Activated CD4-positive, alpha-beta T cell treated with anti-CD3 and anti-CD28 coated beads, Interleukin-2, amount 50 U/mL, for 24 hours (primary cell): ENCODE results near the gene GLCE.

Experiments used
- DNase-seq, 2 donors: peaks; one replicate each; pipeline ENCODE4 v3.0.0-alpha.2; 2020; ENCODE audit warnings: low read depth in 1 of 2, low spot score in 1 of 2

Gene GLCE

GRCh38 chr15:69200832-69201745 is 40.7 kb downstream of the GLCE start:
- DNase-seq, result no peak

DNA sequence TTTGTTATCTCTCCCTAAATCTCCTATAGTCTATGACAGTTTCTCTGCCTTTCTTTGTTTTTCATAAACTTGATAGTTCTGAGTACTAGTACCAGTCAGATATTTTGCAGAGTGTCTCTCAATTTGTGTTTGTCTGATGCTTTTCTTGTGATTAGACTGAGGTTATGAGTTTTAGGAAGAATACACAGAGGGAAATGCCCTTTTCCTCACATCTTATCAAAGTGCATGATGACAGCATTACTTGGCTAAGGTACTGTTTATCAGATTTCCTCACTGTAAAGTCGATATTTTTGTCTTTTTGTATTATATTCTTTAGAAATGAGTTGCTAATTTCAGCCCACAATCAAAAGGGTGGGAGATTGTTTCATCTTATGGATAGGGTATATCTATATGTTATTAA is 45.6 kb downstream of the GLCE start:
- no peak for DNase-seq

- no peak for DNase-seq
Measured at GRCh38 chr15:69209661-69210060, 49.2 kb downstream of the GLCE start.

GRCh38 chr15:69210574-69210973 is 50.1 kb downstream of the GLCE start:
- no peak for DNase-seq

DNA sequence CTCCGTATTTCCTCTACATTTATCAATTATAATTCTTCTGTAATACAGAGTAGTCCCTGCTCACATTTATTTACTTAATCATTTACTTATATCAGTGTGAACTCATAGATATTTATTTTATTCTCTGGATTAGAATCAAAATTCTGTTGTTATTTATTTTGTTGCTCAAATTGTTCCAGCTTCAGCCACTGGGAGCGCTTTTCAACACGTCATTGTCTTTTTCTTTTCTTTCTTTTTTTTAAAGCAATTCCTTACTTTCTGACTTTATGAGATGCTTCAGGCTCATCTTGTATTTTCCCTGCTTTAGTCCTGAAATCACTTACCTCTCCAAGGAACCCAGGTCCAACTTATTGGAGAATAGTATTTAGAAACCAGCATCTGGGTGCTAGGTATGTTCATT is 53.4 kb downstream of the GLCE start:
- DNase-seq, result no peak

DNA sequence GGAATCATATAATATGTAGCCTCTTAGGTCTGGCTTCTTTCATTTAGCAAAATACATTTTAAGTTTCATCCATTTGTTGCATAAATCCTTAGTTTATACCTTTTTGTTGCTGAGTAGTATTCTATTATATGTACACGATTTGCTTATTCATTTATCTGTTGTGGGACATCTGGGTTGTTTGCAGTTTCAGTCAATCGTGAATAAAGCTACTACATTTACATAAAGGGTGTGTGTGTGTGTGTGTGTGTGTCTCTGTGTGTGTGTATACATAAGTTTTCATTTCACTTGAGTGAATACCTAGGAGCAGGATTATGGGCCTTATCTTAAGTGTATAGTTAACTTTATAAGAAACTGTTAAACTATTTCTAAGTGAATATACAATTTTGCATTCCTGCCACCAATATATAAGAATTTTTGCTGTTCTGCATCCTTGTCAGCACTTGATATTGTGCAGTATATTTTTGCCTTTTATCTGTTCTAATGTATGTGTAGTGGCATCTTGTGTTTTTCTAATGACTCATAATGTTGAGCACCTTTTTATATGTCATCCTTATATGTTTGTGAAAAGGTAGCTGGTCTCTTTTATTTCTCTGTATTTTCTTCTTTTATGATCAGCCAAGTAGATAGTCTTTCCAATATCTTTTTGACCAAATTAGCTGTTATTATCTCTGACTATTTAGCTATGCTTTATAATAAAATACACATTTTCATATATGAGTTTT is 55.0 kb downstream of the GLCE start:
- DNase-seq, result no peak

DNA sequence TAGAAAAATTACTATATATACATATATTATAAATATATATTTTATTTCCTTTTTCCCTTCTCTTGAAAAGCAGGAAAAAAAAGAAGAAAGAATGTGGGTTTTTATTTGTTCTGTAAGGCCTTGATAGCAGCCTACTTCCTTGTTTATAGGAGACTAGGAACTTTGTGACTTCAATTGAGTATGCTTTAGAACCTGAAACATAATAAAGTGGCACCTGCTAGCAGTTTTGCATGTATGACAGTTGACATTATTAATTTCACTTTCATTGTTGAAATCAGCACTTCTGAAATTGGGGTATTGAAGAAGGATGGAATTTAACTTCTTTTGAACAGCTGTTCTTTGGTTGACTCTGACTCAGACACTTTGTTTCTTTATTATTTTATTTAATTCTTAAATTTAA is 56.9 kb downstream of the GLCE start:
- no peak for DNase-seq

GRCh38 chr15:69219690-69220089 is 59.3 kb downstream of the GLCE start:
- DNase-seq, result no peak

DNA sequence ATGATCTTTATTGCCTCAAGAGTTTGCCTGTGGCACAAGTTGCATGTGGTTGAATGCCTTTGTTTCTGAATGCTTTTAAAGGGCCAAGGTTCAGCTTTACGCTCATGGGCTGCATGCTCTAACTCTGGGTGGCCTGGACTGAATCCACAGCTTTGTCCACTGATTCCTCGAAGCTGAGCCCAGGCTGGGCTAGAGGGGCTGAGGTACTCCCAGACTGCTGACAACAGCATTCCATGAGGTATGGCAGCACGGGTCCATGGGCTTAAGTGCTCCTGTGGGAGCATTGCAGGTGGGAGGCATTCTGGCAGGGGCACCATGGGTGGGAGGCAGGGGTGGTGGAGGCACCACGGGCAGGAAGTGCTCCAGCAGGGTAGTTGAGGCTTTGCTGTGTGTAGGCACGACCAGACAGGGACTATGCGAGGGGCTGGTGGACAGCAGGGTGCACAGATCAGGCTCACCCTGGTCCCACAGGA is 61.6 kb downstream of the GLCE start:
- DNase-seq, result no peak

DNA sequence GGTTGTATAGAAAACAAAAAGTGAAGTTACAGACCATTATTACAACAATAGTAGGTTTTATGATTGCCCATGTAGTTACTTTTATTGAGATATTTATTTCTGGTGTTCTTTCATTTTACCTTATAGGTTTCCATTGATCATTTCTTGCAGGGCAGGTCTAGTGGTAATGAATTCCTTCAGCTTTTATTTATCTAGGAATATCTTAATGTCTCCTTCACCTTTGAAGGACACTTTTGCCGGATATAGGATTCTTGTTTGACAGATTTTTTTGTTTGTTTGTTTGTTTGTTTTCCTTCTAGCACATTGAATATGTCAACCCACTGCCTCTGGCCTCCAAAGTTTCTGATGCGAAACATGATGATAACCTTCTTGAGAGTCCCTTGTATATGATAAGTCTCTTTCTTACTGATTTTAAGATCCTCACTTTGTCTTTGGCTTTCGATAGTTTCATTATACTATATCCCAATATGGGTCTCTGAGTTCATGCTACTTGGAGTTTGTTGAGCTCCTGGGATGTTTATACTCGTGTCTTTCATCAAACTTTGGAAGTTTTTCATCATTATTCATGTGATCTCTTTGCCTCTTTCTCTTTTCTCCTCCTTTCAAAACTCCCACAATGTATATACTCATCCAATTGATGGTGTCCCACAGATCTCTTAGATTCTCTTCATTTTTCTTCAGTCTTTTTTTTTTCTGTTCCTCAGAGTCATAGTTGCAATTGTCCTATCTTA is 62.8 kb downstream of the GLCE start:
- DNase-seq, result no peak

DNA sequence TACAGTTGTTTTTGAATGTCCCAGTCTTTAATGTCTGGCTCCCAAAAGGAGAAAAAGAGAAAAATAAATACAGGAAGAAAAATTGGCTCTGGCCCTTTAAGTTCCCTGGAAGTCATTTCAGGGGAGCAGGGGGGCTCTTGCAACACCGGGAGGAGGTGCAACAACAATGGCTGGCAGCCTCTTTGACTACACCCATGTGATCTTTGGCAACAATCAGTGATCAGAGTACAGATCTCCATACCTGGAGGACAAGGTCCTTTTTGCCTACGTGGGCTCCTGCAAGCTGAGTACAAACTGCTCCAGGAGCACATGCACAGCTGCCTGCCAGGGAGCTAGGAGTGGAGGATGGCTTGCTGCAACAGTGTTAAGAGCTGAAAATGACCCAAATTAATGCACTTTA is 63.9 kb downstream of the GLCE start:
- no peak for DNase-seq

GRCh38 chr15:69225355-69226022 is 65.1 kb downstream of the GLCE start:
- DNase-seq, result no peak

- no peak for DNase-seq
Measured at GRCh38 chr15:69226023-69226355, 65.6 kb downstream of the GLCE start.

DNA sequence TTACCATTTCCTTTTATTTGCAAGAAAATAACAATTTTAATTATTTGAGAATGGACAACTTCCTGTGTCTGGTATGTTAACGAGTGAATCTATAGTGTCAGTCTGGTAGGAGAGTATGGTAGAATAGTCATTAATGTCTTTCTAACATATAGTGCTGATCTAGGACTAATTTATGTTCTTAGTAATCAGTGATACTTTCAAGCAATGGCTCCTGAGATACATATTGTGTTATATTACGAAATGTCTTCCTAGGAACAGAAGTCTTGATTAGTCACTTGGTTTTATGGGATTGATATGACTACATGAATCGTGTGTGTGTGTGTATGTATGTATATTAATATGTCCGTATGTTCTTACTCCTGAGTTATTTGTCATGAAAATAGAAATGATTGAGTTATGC is 71.7 kb downstream of the GLCE start:
- no peak for DNase-seq

DNA sequence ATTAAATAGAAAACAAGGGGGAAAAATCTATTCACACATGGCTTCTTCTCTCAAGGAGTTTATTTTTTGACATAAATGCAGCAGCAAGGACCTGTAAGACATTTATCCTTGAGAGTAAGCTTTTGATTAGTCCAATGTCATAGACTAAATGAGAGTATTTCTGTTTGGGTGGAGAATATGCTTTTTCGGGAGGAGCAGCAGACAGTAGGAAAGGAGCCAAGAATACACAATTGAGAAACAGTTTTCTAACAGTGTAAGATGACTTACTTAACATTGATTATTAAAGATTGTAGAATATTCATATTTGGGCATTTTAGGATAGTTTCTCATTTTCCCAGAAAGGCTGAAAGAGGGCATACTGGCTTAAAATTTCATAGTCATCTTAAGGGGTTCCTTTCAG is 72.3 kb downstream of the GLCE start:
- no peak for DNase-seq

GRCh38 chr15:69234676-69235075 is 74.2 kb downstream of the GLCE start:
- no peak for DNase-seq

DNA sequence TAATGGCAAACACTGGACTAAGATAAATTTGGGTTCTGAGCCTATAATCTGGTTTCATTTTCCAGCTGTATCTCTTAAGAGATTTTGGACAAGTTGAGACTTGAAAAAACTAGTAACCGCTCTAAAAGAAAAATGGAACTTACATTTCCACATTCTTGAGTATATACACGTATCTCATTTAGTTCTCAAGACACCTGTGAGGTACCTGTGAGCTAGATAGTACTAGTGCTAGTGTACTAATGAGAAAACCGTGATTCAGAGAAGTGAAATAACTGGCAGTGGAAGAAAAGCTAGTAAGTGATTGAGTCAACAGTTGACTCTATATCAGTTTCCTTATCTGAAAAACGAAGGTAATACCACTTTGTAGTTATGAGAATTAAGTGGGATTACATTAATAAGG is 76.1 kb downstream of the GLCE start:
- no peak for DNase-seq

GRCh38 chr15:69237718-69238117 is 77.3 kb downstream of the GLCE start:
- no peak for DNase-seq

GRCh38 chr15:69244798-69245197 is 84.4 kb downstream of the GLCE start:
- no peak for DNase-seq

GRCh38 chr15:69253156-69253555 is 92.7 kb downstream of the GLCE start:
- DNase-seq, result no peak

GRCh38 chr15:69265347-69265955 is 105.0 kb downstream of the GLCE start:
- DNase-seq, result no peak
